ENCODE measurements around the gene ZACN. TPM values are rescaled to one million over a fixed set of nuclear protein-coding genes. Genes with fewer than 3 reads are reported as not detected.

ZACN gene
- total and polyA plus RNA-seq, 2 donors (not counting 3 experiments of a cell fraction or from before 2014, with no cell fraction given) = 0.18 TPM; not detected in 1

- Histone ChIP-seq H3K27me3 (ENCODE audit: control insufficient read depth in 2 of 2, insufficient read depth in 2 of 2, low read length in 2 of 2) (no peaks in the 10 kb centered on the region), H4K20me1 (replicated peaks; ENCODE audit: control insufficient read depth, extremely low read depth, insufficient read depth, low read length) (no peaks in the 10 kb centered on the region), H3K4me3 (replicated peaks in 1 of 3; ENCODE audit: insufficient read depth in 1 of 3, low read depth in 1 of 3, low read length in 3 of 3) (no peak overlapping the region), H3K27ac (ENCODE audit: insufficient read depth, low read depth, low read length) (no peak overlapping the region), H3K36me3 (ENCODE audit: control insufficient read depth in 2 of 2, extremely low read depth in 1 of 2, insufficient read depth in 2 of 2, low read length in 2 of 2) (peaks cover 16 to 29% of the 10 kb centered on the region in 2 experiments), H3K9me1 (replicated peaks; ENCODE audit: control insufficient read depth, extremely low read depth, insufficient read depth, low read length) (no peaks in the 10 kb centered on the region), H3K79me2 (ENCODE audit: control insufficient read depth, insufficient read depth, low read length) (peaks cover 20% of the 10 kb centered on the region), H3K9me3 (replicated peaks; ENCODE audit: control insufficient read depth, insufficient read depth, low read length) (no peaks in the 10 kb centered on the region), H3K4me2 (ENCODE audit: insufficient read depth, low read length) (no peak overlapping the region), H3K9ac (replicated peaks; ENCODE audit: extremely low read depth, insufficient read depth, low read length) (no peak overlapping the region), H2AFZ (ENCODE audit: low read depth, low read length) (no peak overlapping the region), H3K4me1 (ENCODE audit: control insufficient read depth, extremely low read depth, insufficient read depth, low read length) (peaks cover 18% of the 10 kb centered on the region)
- DNase-seq (ENCODE audit: low read depth, low spot score) (no peak), FAIRE-seq (no peak)
- intact Hi-C loops (cut with micrococcal nuclease) (no loop called here), dilution Hi-C loops (cut with MboI; ENCODE audit: extremely low pct_ligation_motif_present, low sequenced_read_pairs) (no loop called here)
- no TSS peak for BruUV-seq (replicated peaks)
- ChIA-PET POLR2A (no interaction called here), CTCF (no interaction called here)
- TF ChIP-seq CTCF (IDR thresholded peaks at IDR 0.05; ENCODE audit: extremely low read depth in 1 of 2, insufficient read depth in 1 of 2, low read depth in 1 of 2, low read length in 2 of 2) (no peak), POLR2AphosphoS5 (IDR thresholded peaks at IDR 0.05; ENCODE audit: insufficient read depth, low read depth, low read length) (no peak), POLR2A (IDR thresholded peaks at IDR 0.05; ENCODE audit: low read depth, low read length) (no peak), JUN (IDR thresholded peaks at IDR 0.05; ENCODE audit: borderline replicate concordance, insufficient read depth, insufficient read length, low read depth) (no peak), FOS (IDR thresholded peaks at IDR 0.05; ENCODE audit: borderline replicate concordance, insufficient read depth, low read length) (no peak), EZH2 (IDR thresholded peaks at IDR 0.05; ENCODE audit: borderline replicate concordance, low read depth, low read length, severe bottlenecking) (no peak), GATA2 (IDR thresholded peaks at IDR 0.05; ENCODE audit: insufficient read depth, insufficient read length, low read depth, low read length) (no peak), MYC (IDR thresholded peaks at IDR 0.05; ENCODE audit: low read depth, low read length) (no peak)
- TF ChIP-seq, protein P1, sequence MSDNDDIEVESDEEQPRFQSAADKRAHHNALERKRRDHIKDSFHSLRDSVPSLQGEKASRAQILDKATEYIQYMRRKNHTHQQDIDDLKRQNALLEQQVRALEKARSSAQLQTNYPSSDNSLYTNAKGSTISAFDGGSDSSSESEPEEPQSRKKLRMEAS (IDR thresholded peaks at IDR 0.05; ENCODE audit: insufficient read depth, insufficient read length) = no peak
Observed at GRCh38 chr17:76051561-76051960, 27.4 kb upstream of the ZACN start.

Measured in endothelial cell of umbilical vein (primary cell).